ENCODE measurements around the gene SMCO2. TPM values are rescaled to one million over a fixed set of nuclear protein-coding genes. Genes with fewer than 3 reads are reported as not detected.

SMCO2 gene
- total RNA-seq, 1 experiment from 2014 or later, result not detected

- no TSS peak for BruUV-seq (replicated peaks)
Observed at GRCh38 chr12:27480016-27480415, 33.5 kb downstream of the SMCO2 start.

More at GRCh38 chr12:27480016-27480415, 33.5 kb downstream of the SMCO2 start:
- Histone ChIP-seq H3K9me3 (ENCODE audit: control insufficient read depth in 1 of 2, insufficient read depth in 1 of 2, low read depth in 1 of 2, low read length in 2 of 2) (peaks cover 4 to 7% of the 10 kb centered on the region in 2 experiments; a peak in 2 of 4 replicates), H2AFZ (ENCODE audit: low read depth, low read length, poor library complexity, severe bottlenecking) (no peak overlapping the region), H3K4me1 (ENCODE audit: control insufficient read depth in 1 of 2, insufficient read depth in 2 of 2, low read length in 2 of 2) (no peaks in the 10 kb centered on the region), H3K36me3 (ENCODE audit: control insufficient read depth in 1 of 2, insufficient read depth in 2 of 2, low read length in 2 of 2) (no peaks in the 10 kb centered on the region), H4K20me1 (ENCODE audit: insufficient read depth) (no peaks in the 10 kb centered on the region; the same call in 1 of the 2 replicates), H3K9me2 (ENCODE audit: insufficient read depth) (no peaks in the 10 kb centered on the region), H3K27me3 (ENCODE audit: insufficient read depth, low read length) (no peaks in the 10 kb centered on the region), H3K4me2 (ENCODE audit: low read length) (no peak overlapping the region), H3K4me3 (replicated peaks in 1 of 2; ENCODE audit: low read depth in 1 of 2, low read length in 2 of 2) (no peak overlapping the region), H3K27ac (ENCODE audit: low read depth, low read length) (no peak overlapping the region), H3K9ac (ENCODE audit: low read length) (no peak overlapping the region), H3K79me2 (ENCODE audit: insufficient read depth, low read length) (no peaks in the 10 kb centered on the region)
- RAD21 ChIA-PET (ENCODE audit: low non-redundant PET in 1 of 2, low total read pairs in 2 of 2, uncharacterized antibody in 2 of 2, unreplicated experiment in 2 of 2), result no interaction called here
- TF ChIP-seq EZH2phosphoT487 (IDR thresholded peaks at IDR 0.05; ENCODE audit: borderline replicate concordance) (no peak), ELF1 (IDR thresholded peaks at IDR 0.05; ENCODE audit: borderline replicate concordance, low read depth) (no peak), MAX (IDR thresholded peaks at IDR 0.05) (no peak), TCF7L2 (IDR thresholded peaks at IDR 0.05; ENCODE audit: borderline replicate concordance, extremely low read depth, insufficient read depth, insufficient read length) (no peak), ZBTB33 (IDR thresholded peaks at IDR 0.05; ENCODE audit: extremely low read depth, insufficient replicate concordance, low read length) (no peak), SRF (IDR thresholded peaks at IDR 0.05; ENCODE audit: low read depth) (no peak), REST (IDR thresholded peaks at IDR 0.05; ENCODE audit: low read depth) (no peak), CBX3 (IDR thresholded peaks at IDR 0.05; ENCODE audit: low read depth) (no peak), CEBPB (IDR thresholded peaks at IDR 0.05; ENCODE audit: low read depth) (no peak), CTCF (IDR thresholded peaks at IDR 0.05 in 2 of 3, conservative IDR thresholded peaks at IDR 0.05 in 1 of 3; ENCODE audit: borderline replicate concordance in 1 of 3, insufficient read depth in 1 of 3, low read depth in 2 of 3, low read length in 2 of 3) (no peak), EGR1 (IDR thresholded peaks at IDR 0.05; ENCODE audit: low read depth) (no peak)
- CTCF ChIA-PET, result no interaction called here
- no peak for ATAC-seq
- intact Hi-C loops (cut with micrococcal nuclease), result no loop called here
- POLR2A ChIA-PET, result no interaction called here
- DNase-seq (ENCODE audit: low read depth, low spot score), result no peak
